H1 (cell line): Measurements from ENCODE around the gene PRSS3. TPM values are rescaled to one million over a fixed set of nuclear protein-coding genes. Genes with fewer than 3 reads are reported as not detected.
"Not testable (repeated sequence)": the region's sequence is repeated elsewhere in the genome, so short reads cannot be mapped to it uniquely, and the experiment has no call there.

Experiments used
- CTCF ChIA-PET: fragments of 300-600 bp; sonication (Branson Sonifier 250); formaldehyde crosslinking; loops from one replicate; lab custom pipeline; 2021; ENCODE audit not compliant: partially characterized antibody; lab: Charles Lee
- POLR2A ChIA-PET: fragments of 300-600 bp; sonication (Branson Sonifier 250); formaldehyde crosslinking; loops from one replicate; lab custom pipeline; 2021; ENCODE audit warnings: inconsistent platforms; ENCODE audit not compliant: partially characterized antibody; lab: Charles Lee
- DNase-seq, 2 experiments: peaks; one replicate each; pipeline versions ENCODE4 v3.0.0 to v3.0.0-alpha.2; 2010 to 2022; ENCODE audit warnings: low spot score in 2 of 2, low read depth in 1 of 2, mixed read lengths in 1 of 2
- FAIRE-seq: peaks from 2 replicates; lab custom pipeline; 2011; peaks lifted over from hg19 to GRCh38; lab: Jason Lieb, UNC
- H2AFZ ChIP-seq: 2 replicates; pipeline ENCODE4 v1.8.1; 2012; ENCODE audit warnings: low read length, inconsistent platforms
- H2AK5ac ChIP-seq: 2 replicates; pipeline ENCODE4 v1.6.1; 2013; ENCODE audit warnings: low read depth, low read length
- H2BK120ac ChIP-seq: replicated peaks from 2 replicates; pipeline ENCODE3; 2013; ENCODE audit warnings: low read depth, low read length, inconsistent platforms
- H2BK12ac ChIP-seq: 2 replicates; pipeline ENCODE4 v1.6.1; 2013; ENCODE audit warnings: low read depth, low read length
- H2BK15ac ChIP-seq: 2 replicates; pipeline ENCODE4 v1.6.1; 2013; ENCODE audit warnings: low read length
- H2BK20ac ChIP-seq: 2 replicates; pipeline ENCODE4 v1.6.1; 2013; ENCODE audit warnings: low read length
- H2BK5ac ChIP-seq: 2 replicates; pipeline ENCODE4 v1.6.1; 2013; ENCODE audit warnings: low read depth, low read length
- H3K14ac ChIP-seq: 2 replicates; pipeline ENCODE4 v1.6.1; 2013; ENCODE audit warnings: inconsistent platforms; ENCODE audit not compliant: insufficient read length
- H3K18ac ChIP-seq: 2 replicates; pipeline ENCODE4 v1.6.1; 2013; ENCODE audit warnings: low read length; ENCODE audit errors: extremely low read depth
- H3K23ac ChIP-seq: 2 replicates; pipeline ENCODE4 v1.6.1; 2013; ENCODE audit warnings: inconsistent platforms; ENCODE audit not compliant: insufficient read length
- H3K23me2 ChIP-seq: 2 replicates; pipeline ENCODE4 v1.6.1; 2013; ENCODE audit warnings: low read depth, low read length
- H3K27ac ChIP-seq: 2 replicates; pipeline ENCODE4 v1.6.1; 2011; ENCODE audit warnings: low read depth, low read length, inconsistent platforms
- H3K27me3 ChIP-seq, 4 experiments: replicated peaks in 1 of 4; 1 replicate in 1 of 4; 2 replicates in 3 of 4; pipeline versions ENCODE4 v1.6.1 to v1.8.1; 2011 to 2013; ENCODE audit warnings: low read length in 3 of 4, mild to moderate bottlenecking in 3 of 4, inconsistent platforms in 2 of 4, mixed read lengths in 2 of 4, moderate library complexity in 1 of 4; ENCODE audit not compliant: control insufficient read depth in 3 of 4, insufficient read depth in 3 of 4; ENCODE audit errors: extremely low read depth in 1 of 4
- H3K36me3 ChIP-seq, 4 experiments: 2 replicates each; pipeline versions ENCODE4 v1.6.1 to v1.8.1; 2011 to 2013; ENCODE audit warnings: mild to moderate bottlenecking in 4 of 4, low read length in 3 of 4, moderate library complexity in 2 of 4, control low read depth in 1 of 4, inconsistent platforms in 1 of 4; ENCODE audit not compliant: insufficient read depth in 4 of 4, control insufficient read depth in 2 of 4
- H3K4ac ChIP-seq: replicated peaks from 2 replicates; pipeline ENCODE3; 2013; ENCODE audit warnings: low read length, low read depth, mixed read lengths, inconsistent platforms; ENCODE audit not compliant: insufficient read length
- H3K4me1 ChIP-seq, 4 experiments: replicated peaks in 1 of 4; 1 replicate in 1 of 4; 2 replicates in 3 of 4; pipeline versions ENCODE4 v1.6.1 to v1.8.1; 2011 to 2013; ENCODE audit warnings: low read length in 3 of 4, inconsistent platforms in 2 of 4, mixed read lengths in 1 of 4; ENCODE audit not compliant: insufficient read depth in 4 of 4, control insufficient read depth in 3 of 4
- H3K4me2 ChIP-seq, 2 experiments: 2 replicates each; pipeline versions ENCODE4 v1.6.1 to v1.8.1; 2011 to 2013; ENCODE audit warnings: low read depth in 2 of 2, low read length in 2 of 2, control low read depth in 1 of 2, inconsistent platforms in 1 of 2, mild to moderate bottlenecking in 1 of 2; ENCODE audit not compliant: insufficient read depth in 1 of 2
- H3K4me3 ChIP-seq, 4 experiments: fragments of 200-600, 300-600 bp in 1 of 4; sonication (generic), shearing (Covaris generic), sonication (Bioruptor Twin) in 1 of 4; 2 replicates each; pipeline versions ENCODE4 v1.5.1 to v1.8.1; 2011 to 2016; ENCODE audit warnings: low read length in 4 of 4, low read depth in 3 of 4, control low read depth in 2 of 4, inconsistent platforms in 2 of 4, mild to moderate bottlenecking in 2 of 4, mixed read lengths in 1 of 4, moderate library complexity in 1 of 4; ENCODE audit not compliant: insufficient read depth in 2 of 4; ENCODE audit errors: extremely low read depth in 1 of 4
- H3K56ac ChIP-seq: replicated peaks from 2 replicates; pipeline ENCODE3; 2013; ENCODE audit warnings: low read depth, mild to moderate bottlenecking, mixed read lengths, low read length, inconsistent platforms; ENCODE audit not compliant: insufficient read length
- H3K79me1 ChIP-seq: 2 replicates; pipeline ENCODE4 v1.6.1; 2013; ENCODE audit warnings: low read depth, low read length, control low read depth
- H3K79me2 ChIP-seq, 2 experiments: 2 replicates each; pipeline versions ENCODE4 v1.6.1 to v1.8.1; 2012 to 2013; ENCODE audit warnings: low read length in 2 of 2, mild to moderate bottlenecking in 2 of 2, inconsistent platforms in 1 of 2; ENCODE audit not compliant: insufficient read depth in 2 of 2, control insufficient read depth in 1 of 2
- H3K9ac ChIP-seq, 4 experiments: replicated peaks in 1 of 4; 1 replicate in 1 of 4; 2 replicates in 3 of 4; pipeline versions ENCODE4 v1.6.1 to v1.8.1; 2011 to 2013; ENCODE audit warnings: low read depth in 3 of 4, low read length in 3 of 4, control low read depth in 2 of 4, mild to moderate bottlenecking in 2 of 4, moderate library complexity in 2 of 4, inconsistent platforms in 1 of 4; ENCODE audit errors: extremely low read depth in 1 of 4
- H3K9me3 ChIP-seq, 2 experiments: 2 replicates each; pipeline versions ENCODE4 v1.6.1 to v1.8.1; 2012 to 2013; ENCODE audit warnings: mild to moderate bottlenecking in 2 of 2, moderate library complexity in 2 of 2, control low read depth in 1 of 2, inconsistent platforms in 1 of 2, low read depth in 1 of 2, low read length in 1 of 2, mixed read lengths in 1 of 2; ENCODE audit not compliant: insufficient read depth in 2 of 2
- H4K20me1 ChIP-seq, 2 experiments: replicated peaks in 1 of 2; 2 replicates each; pipeline versions ENCODE3 to v1.8.1; 2011 to 2013; ENCODE audit warnings: inconsistent platforms in 2 of 2, low read length in 2 of 2, mild to moderate bottlenecking in 1 of 2; ENCODE audit not compliant: insufficient read depth in 2 of 2, control insufficient read depth in 1 of 2
- H4K5ac ChIP-seq: 2 replicates; pipeline ENCODE4 v1.6.1; 2013; ENCODE audit warnings: low read length, low read depth, mixed read lengths, inconsistent platforms; ENCODE audit not compliant: insufficient read length
- H4K8ac ChIP-seq: 2 replicates; pipeline ENCODE4 v1.8.0; 2013; ENCODE audit warnings: mild to moderate bottlenecking, moderate library complexity, low read length, inconsistent platforms; ENCODE audit not compliant: insufficient read depth; ENCODE audit errors: extremely low read depth
- H4K91ac ChIP-seq: replicated peaks from 2 replicates; pipeline ENCODE3; 2013; ENCODE audit warnings: low read length, mixed read lengths, inconsistent platforms; ENCODE audit not compliant: insufficient read length
- CHD1 ChIP-seq: IDR thresholded peaks from 2 replicates; pipeline ENCODE4 v1.6.1; 2012; ENCODE audit warnings: low read depth, low read length, improper control_type of control experiment
- GABPA ChIP-seq: IDR thresholded peaks from 2 replicates; pipeline ENCODE4 v1.6.1; 2011; ENCODE audit warnings: mild to moderate bottlenecking, low read length, moderate library complexity, borderline replicate concordance; ENCODE audit not compliant: insufficient read depth
- SAP30 ChIP-seq: fragments of 300-600 bp; sonication (generic); IDR thresholded peaks from 2 replicates; pipeline ENCODE4 v1.7.1; 2012; ENCODE audit warnings: low read length, moderate library complexity, mild to moderate bottlenecking, inconsistent platforms; ENCODE audit not compliant: insufficient read depth, insufficient replicate concordance
- SP2 ChIP-seq: IDR thresholded peaks from 2 replicates; pipeline ENCODE4 v1.6.1; 2012; ENCODE audit warnings: mild to moderate bottlenecking, low read length, inconsistent platforms
- TAF1 ChIP-seq: IDR thresholded peaks from 2 replicates; pipeline ENCODE4 v1.6.1; 2011; ENCODE audit warnings: mild to moderate bottlenecking, low read depth, low read length
- TAF7 ChIP-seq: optimal IDR thresholded peaks from 2 replicates; pipeline ENCODE3; 2011; ENCODE audit warnings: low read depth, mild to moderate bottlenecking, inconsistent platforms, low read length, moderate library complexity, borderline replicate concordance
- WGBS, 2 experiments: shearing (Covaris generic) in 1 of 2; methylation state at CpG; one replicate each; pipeline versions ENCODE4 v1.1.6 to v1.1.7; 2013 to 2015; ENCODE audit warnings: low lambda C conversion rate in 2 of 2, mixed read lengths in 2 of 2, inconsistent platforms in 1 of 2, low coverage in 1 of 2, missing lambda C conversion rate in 1 of 2; ENCODE audit not compliant: insufficient replicate concordance in 2 of 2, insufficient coverage in 1 of 2, insufficient read length in 1 of 2; ENCODE audit errors: extremely low coverage in 1 of 2, missing lambda C conversion rate in 1 of 2; 5-methylcytosine and 5-hydroxymethylcytosine counted together
- polyA plus RNA-seq, 7 experiments: library from polyadenylated mRNA; depleted of rRNA in 3 of 7; stranded (reverse) in 5 of 7; unstranded in 2 of 7; fragments of >200 nt in 5 of 7; fragments of 200-250 nt in 2 of 7; gene quantifications; 1 replicate in 5 of 7; 2 replicates in 1 of 7; 4 replicates in 1 of 7; pipeline versions ENCODE4 v1.2.1 to v1.2.3, GENCODE V29; 2011 to 2013; ENCODE audit warnings: missing spikeins in 2 of 7, mixed read lengths in 2 of 7
- total RNA-seq: library from RNA; stranded (reverse); fragmentation: NEBNext Ultra II Directional; extraction: Animal tissue kit (Norgen Biotek cat#: 25700); gene quantifications from 2 replicates; pipeline ENCODE4 v1.2.1, GENCODE V29; 2021

Gene PRSS3
- total and polyA plus RNA-seq, 2 of the 8 experiments (the other 6 are each of a cell fraction or from before 2014, with no cell fraction given), result 0.12 TPM; not detected in 1

GRCh38 chr9:33791117-33791516, 4.2 kb upstream of the PRSS3 start (continued):
- TF ChIP-seq TAF7 (no peak), TAF1 (no peak), GABPA (no peak), CHD1 (no peak), SP2 (no peak), SAP30 (no peak)

GRCh38 chr9:33793496-33793895, 1.9 kb upstream of the PRSS3 start:
- H3K4ac ChIP-seq, H4K8ac ChIP-seq, H2BK120ac ChIP-seq, H2AK5ac ChIP-seq, H4K20me1 ChIP-seq, H3K27ac ChIP-seq, H4K5ac ChIP-seq, H3K23me2 ChIP-seq, H2BK5ac ChIP-seq, H3K79me1 ChIP-seq, H4K91ac ChIP-seq, H3K14ac ChIP-seq, H3K9ac ChIP-seq, H2BK20ac ChIP-seq, H3K23ac ChIP-seq, H2BK15ac ChIP-seq, H3K4me3 ChIP-seq, DNase-seq, H2AFZ ChIP-seq, H3K9me3 ChIP-seq, H3K36me3 ChIP-seq, POLR2A ChIA-PET, H3K56ac ChIP-seq, H3K27me3 ChIP-seq, H3K4me1 ChIP-seq, FAIRE-seq, H3K18ac ChIP-seq, H3K4me2 ChIP-seq, H2BK12ac ChIP-seq, H3K79me2 ChIP-seq: not testable (repeated sequence)
- WGBS, 2 experiments, result 89% methylated on average over 1 of the region's 1 CpG; no CpG with 5 or more reads in 1 of the 2 experiments
- CTCF ChIA-PET, result interaction anchor here (0.6 to 6.9 kb wide), 6 partner anchors 14 to 197 kb away, joined by 3 to 39 read pairs (median 4); no protein-coding TSS in a partner anchor
